Tibial nerve (tissue), 4 donors: Measurements from ENCODE around the gene CA5A.

Experiments used
- CTCF ChIP-seq, 5 experiments: fragments of 200-600 bp in 3 of 5; fragments of 450-650 bp in 2 of 5; sonication (generic) in 3 of 5; IDR thresholded peaks; one replicate each; pipeline ENCODE4 v1.5.1; 2016 to 2019; ENCODE audit warnings: antibody characterized with exemption in 5 of 5, mild to moderate bottlenecking in 3 of 5, moderate library complexity in 2 of 5
- EP300 ChIP-seq, 2 donors: sonication (generic); formaldehyde crosslinking; IDR thresholded peaks; one replicate each; pipeline ENCODE4 v1.6.1; 2017; ENCODE audit warnings: antibody characterized with exemption in 2 of 2, mild to moderate bottlenecking in 1 of 2
- POLR2A ChIP-seq, 2 donors: fragments of 450-650 bp; IDR thresholded peaks; one replicate each; pipeline ENCODE4 v1.6.1; 2017; ENCODE audit warnings: antibody characterized with exemption in 2 of 2, mild to moderate bottlenecking in 2 of 2, moderate library complexity in 2 of 2

- TF ChIP-seq POLR2A (IDR thresholded peaks at IDR 0.05) (no peak), CTCF (IDR thresholded peaks at IDR 0.05) (no peak), EP300 (IDR thresholded peaks at IDR 0.05) (no peak)
Observed at GRCh38 chr16:87847467-87847784, 88.9 kb downstream of the CA5A start.
